ENCODE data around the gene LRRC8D.

LRRC8D gene

DNA sequence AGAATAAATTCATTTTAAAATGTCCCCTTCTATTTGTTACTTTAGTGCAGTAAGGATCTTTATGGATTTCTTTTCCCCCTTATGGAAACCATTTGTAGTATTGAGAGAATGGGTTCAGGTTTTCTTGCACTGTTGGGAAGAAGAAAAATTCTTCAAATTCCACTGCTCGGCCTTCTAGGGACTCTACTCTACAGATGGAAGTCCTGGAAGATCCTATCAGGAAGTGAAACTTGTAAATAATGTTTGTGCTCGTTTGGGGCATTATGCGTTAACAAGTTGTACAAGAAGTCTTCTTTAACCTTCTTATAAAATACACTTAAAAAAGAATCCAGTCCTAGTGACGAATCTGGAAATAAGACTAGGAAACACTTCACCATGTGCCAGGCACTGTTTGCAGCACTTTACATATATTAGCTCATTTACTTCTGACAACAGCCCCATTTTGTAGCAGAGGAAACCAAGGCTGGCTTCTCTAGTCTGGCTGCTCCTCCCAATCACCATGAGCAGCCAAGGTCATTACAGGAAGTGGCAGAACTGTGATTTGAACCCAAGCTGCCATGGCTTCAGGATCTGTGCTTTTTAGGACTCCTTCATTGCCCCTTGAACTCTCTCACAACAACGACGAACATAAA is 11.8 kb downstream of the LRRC8D start:
- in situ Hi-C loops (cut with MboI; ENCODE audit: low sequenced_read_pairs), result no loop called here

DNA sequence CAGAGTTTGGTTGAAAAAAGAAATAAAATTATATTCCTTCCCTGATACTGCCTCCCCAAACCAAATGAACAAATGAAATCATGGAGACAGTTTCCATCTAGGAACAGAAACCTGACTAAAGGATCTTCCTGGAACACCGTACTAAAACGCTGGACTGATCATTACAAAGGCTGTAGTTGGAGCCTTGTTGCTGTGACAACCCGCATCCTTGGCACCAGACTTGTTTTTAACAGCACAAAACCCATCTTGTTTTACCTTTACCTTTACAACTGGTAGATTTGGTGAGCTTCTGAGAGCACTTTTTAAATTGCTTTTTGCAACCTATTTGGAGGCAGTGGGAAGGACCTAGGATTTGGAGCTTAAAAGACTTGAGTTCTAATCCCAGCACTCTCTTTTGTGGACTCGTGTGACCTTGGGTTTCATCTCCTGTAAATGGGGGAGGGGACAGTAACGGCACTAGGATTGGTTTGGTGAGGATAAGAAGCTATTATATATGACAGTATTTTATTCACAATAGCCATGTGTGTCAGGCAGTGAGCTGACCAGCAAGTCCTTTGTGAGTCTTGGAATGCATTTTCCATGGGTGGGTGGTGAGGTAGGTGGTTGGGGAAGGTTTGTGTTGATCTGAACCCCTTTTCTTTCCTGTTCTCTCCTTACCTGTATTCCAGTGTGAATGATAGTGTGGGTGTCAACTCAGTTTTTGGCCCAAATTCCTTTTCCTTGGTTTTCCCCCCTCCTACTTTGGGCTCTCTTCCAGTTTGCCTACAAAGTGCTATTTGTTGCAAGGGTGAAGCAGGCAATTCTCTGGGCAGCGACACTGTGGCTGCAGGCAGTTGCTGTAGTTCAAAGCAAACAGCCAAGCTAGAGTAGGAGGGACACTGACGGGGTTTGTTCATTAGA is 12.6 kb downstream of the LRRC8D start:
- in situ Hi-C loops (cut with MboI; ENCODE audit: low sequenced_read_pairs), result no loop called here

DNA sequence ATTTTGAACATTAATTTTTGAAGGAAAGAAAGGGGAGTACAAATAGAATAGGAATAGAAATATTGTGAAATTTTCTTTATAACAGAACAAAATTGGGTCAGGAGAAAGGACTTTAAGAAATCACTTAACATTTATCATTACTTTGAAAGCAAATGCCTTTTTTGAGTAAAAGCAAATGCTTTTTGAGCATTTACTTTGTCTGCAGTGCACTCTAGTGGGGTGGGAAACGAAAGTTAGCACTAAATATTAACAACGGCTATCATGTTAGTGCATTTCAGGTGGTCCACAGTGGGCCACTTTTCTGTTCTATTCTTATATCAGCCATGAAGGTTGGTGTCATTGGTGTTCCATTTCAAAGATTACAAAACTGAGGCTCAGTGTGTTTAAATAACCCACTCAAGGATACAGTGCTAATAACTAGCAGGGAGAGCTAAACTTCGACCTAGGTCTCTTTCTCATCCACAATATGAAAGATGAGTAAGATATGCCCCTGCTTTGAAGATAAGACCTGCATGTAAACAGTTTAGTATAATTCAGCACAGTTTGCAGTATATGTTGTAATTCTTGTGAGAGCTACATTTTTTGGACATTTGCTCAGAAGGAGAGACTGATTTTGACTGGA is 13.4 kb downstream of the LRRC8D start:
- in situ Hi-C loops (cut with MboI; ENCODE audit: low sequenced_read_pairs), result no loop called here

DNA sequence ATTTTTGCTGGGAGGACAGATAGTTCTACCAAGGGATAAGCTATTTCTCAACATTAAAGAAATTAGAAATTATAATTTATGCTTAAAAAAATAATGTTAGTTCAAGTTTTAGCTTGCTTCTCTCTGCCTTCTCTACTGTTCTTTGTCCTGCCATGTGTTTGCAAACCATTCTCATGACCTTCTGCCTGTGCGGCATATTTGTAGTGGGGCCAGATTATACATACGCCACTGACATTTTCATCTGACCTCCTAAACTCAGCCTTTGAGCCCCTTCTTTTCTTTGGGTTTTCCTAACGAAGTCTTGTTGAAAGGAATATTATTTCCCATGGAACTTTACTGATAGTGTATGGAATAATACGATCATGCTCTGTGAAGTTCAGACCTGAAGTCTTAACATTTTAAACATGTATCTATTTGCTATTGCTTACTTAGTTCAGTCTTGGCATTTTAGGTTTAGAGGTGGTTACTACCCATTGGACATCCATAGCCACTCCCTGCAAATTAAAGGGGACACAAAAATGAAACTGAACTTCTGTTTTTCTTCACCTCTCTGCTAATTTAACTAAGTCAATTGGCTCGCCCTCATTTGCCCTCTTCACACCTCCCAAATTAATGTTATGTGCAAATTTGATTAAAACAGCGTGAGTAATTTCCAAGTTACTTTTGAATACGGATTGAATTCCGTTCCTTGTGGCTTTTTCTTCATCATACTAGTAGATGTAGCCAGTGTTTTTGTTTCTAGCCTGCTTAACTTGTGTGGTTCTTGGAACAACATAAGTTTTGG is 15.6 kb downstream of the LRRC8D start:
- in situ Hi-C loops (cut with MboI; ENCODE audit: low sequenced_read_pairs), result no loop called here

DNA sequence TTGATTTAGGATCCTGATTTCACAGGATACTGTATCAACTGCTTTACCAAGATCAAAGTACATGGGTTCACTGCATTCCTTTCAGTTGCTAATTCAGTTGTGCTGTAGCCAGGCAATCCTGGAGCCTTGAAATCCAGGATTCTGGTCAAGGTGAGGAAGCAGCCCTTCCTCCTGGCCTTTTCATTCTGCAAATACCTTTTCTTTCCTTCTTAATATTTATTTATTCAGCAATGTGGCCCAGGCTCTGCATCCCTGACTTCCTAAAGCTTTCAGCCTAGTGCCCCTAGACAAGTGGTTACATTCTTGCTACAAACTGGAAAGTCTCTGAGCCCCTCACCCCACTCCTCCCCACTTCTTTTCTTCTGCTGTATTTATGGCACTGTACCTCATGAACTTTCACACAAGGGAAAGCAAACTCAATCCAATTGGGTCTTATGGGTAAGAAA is 16.2 kb downstream of the LRRC8D start:
- in situ Hi-C loops (cut with MboI; ENCODE audit: low sequenced_read_pairs), result no loop called here

DNA sequence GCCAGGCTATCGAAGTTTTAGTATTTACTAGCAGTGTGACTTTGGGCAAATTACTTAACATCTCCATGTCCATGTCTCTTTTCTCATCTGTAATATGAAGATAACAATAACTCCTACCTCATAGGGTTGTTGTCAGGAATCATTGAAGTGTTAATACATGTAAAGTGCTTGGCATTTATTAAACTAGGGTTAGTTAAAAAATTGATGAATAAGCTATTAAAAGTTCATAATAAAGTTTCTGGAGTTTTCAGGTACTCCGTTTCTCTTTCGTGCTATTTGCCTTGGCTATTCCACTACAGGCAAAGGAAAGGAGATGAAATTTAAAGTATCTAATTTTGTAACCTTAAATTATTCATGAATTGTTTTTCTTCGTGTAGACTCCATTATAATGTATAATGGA is 16.7 kb downstream of the LRRC8D start:
- in situ Hi-C loops (cut with MboI; ENCODE audit: low sequenced_read_pairs), result no loop called here

DNA sequence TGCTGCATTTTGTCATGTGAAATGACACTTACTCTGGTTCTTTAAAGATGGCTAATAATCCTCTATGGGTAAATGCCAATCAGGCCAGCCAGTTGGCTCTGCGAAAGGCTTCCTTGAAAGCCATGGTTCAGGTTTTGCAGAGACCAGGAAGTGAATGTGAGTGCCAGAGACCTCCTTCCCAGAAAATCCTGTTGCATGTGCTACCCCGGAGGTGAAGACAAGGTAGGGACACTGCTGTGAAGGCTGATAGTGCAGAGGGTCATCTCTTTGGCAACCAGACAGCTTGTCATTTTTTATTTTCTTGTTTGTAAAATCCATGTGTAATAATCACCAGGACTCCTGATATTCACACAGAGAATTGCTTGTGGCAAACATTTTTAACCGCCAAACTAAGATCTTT is 18.7 kb downstream of the LRRC8D start:
- in situ Hi-C loops (cut with MboI; ENCODE audit: low sequenced_read_pairs), result no loop called here

DNA sequence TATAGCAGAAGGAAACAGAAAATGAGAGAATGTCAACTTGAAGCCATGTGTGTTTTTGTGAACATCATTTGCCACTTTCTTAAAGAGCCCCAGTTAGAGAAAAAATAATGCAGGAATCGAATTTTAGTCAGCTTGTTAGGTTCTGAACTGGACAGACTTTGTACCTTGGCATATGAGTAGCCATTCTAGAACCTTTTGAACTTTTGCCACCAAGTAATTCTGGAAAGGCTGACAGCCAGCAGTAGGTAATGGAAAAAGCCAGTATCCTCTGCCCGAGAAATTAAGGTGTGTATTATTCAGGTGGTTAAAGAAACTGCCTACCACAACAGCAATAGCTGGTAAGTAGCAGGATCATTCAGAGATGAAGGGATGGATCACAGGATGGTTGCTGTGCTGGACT is 20.7 kb downstream of the LRRC8D start:
- in situ Hi-C loops (cut with MboI; ENCODE audit: low sequenced_read_pairs), result no loop called here

DNA sequence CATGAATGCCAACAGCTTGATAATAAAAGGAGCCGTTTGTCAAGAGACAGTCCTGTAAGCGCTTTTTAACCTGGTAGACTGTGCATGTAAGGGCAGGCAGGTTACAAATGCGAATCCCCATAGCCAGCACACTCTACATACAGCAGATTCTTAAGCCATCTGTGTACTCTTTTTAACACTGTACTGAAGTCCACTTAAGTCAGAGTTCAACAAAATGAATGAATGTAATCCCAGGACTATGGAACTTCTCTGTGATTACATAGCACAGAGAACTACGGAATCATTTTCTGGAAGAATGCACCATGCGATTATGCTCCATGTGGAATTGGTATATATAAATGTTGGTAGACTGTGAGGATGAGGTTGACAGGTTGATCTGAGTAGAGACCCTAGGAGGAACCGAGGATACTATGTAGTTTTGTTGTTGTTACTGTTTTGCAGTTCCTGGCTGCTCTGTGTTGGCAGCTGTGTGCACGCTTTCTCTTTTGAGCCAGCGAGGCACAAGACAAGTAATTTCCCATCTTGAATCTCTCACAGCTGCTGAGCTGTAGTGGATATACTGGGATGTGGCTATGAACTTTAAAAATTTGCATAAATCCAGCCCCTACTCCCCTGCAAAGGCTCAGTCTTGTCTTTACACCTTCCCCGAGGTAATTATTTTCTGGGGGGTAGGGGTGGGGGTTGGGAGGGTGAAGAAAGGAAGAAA is 21.9 kb downstream of the LRRC8D start:
- in situ Hi-C loops (cut with MboI; ENCODE audit: low sequenced_read_pairs), result no loop called here

DNA sequence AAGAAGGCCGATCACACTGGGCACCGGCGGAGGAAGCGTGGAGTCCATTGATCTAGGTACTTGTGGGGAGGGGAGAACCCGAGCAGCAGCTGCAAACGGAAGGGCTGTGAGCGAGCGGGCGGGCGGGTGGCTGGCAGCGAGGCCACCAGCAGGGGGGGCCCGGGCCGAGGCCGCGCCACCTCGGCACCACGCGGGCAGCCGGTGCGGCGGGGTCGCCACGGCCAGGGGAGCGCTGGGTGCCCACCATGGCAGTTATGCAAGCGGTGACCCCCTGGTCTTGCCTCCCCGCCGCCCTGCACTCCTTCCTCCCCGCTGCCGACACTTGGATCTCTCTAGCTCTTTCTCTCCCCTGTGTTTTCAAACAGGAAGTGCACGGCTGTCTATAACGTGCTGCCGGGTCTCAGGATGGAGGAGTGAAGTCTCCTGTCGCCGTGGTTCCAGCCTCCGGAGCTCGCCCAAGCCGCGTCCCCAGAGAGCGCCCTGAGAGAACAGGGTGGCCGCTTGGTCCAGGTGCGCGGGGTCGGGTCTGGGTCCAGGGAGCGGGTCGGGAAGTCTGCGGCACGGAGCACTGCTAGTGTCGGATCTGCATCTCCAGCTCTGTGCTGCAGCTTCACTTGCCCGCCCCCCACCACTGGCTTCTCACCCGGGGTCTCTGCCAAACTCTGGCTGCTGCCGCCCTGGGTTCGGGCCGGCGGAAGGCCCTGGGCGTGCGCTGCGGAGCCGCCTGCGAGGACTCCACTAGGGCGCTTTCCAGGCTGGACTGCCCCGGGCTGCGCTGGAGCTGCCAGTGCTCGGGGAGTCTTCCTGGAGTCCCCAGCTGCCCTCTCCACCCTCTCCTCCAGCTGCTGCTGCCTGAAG is 22.7 kb downstream of the LRRC8D start:
- in situ Hi-C loops (cut with MboI; ENCODE audit: low sequenced_read_pairs), result no loop called here

DNA sequence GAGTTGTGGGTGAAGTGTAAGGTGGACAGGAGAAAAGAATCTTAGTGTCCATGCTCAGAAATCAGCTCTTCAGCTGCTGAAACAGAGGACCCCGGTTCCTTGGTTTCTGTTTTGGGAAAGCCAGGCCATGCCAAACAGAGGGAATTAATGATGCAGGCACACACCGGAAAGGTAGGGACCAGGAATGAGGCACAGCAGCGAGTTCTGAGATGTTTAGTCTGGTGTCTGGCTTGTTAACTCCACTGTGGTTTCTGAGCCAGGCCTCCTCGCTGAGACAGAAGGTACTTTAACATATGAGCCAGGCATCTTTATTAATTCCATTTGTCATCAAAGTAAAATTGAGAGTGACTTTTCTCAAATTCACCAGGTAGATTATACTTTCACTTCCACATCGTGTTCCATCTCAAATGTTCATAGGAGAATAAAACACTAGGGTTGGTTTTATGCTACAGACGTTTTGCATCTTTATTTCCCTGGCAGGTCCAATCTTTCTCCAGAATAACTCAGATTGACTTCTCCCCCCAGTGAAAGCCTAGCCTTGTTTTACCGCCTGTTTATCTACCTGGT is 23.5 kb downstream of the LRRC8D start:
- in situ Hi-C loops (cut with MboI; ENCODE audit: low sequenced_read_pairs), result no loop called here

DNA sequence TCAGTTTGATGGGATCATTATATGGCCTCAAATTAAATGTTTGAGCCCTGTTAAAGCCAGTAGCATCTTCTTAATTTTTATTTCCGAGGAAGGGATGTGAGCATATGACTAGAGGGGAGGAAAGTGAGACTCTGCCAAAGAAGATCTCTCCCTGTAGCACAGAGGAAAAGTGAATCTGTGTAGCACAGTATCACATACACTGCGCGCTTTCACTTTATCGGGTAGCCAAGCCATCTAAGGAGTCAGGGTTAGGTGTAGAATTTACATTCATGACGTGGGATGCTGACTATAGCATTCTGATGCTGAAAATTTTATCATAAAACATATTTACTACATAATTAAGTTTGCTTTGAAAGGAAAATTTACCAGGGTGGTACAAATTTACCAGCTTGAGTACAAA is 24.0 kb downstream of the LRRC8D start:
- in situ Hi-C loops (cut with MboI; ENCODE audit: low sequenced_read_pairs), result no loop called here

DNA sequence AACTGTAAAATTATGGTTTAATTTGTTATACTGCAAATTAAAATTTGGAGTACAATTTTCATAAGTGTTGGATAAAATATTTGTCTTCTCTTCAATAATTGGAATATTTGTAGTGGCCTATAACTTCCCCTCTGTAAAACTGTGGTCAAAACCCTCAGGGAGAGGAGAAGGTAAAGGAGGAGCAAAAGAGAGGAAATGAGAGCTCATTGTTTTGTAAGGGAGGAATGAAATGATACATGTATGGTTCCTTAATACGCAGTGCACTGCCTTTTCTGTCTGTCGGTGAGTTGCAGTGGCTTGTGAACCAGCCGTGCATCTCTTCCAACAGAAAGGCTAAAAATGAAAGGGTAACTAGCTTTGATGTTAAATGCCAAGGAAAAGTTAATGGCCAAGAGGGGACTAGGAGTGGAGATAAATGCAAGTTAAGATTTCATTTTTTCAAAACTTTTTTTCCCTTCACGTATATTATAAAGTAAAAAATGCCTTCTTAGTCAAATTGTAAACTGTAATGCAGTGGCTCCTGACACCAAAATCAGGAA is 26.4 kb downstream of the LRRC8D start:
- in situ Hi-C loops (cut with MboI; ENCODE audit: low sequenced_read_pairs), result no loop called here

DNA sequence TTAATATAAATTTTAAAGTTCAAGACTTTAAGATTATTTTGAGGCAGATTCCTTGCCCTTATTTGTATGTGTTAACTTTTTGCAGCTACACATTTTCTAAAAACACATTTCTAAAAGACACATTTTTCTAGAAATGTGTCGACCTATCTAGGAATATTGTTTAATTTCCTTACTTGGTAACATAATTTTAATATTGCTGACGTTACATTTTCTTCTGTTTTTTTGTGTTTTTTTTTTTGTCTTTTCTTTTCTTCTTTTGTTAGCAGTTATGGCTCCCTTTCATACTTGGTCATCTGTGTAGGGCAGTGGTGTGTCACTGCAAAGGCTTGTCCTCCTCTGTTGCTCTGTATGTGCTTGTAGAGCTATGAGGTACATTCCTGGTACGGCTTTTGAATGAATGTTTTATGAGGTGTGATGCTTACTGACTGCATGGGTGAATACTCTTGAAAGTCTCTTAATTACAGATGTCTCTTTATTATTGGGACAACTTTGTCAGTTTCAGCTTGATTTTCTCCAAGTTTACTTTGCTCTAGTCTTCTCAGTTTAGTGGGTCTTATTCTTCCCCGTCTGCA is 30.1 kb downstream of the LRRC8D start:
- in situ Hi-C loops (cut with MboI; ENCODE audit: low sequenced_read_pairs), result no loop called here

DNA sequence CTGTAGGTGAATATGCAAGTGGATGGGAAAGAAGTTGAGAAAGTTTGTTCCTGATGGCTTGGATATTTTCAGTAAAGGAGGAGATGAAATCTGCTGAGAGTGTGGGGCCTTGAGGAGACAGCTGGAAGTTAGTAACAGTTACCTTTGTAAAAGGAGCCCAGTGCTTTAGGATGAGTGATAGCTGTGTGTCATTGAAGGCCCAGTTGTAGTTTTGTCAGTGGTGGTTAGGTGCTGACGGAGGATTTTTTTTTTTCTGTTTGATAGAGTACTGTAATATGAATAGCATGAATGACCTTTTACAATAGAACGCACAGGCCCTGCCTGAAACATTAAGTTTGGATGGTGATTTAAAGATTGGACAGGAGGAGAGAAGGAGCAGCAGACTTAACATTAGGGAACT is 33.3 kb downstream of the LRRC8D start:
- in situ Hi-C loops (cut with MboI; ENCODE audit: low sequenced_read_pairs), result no loop called here

DNA sequence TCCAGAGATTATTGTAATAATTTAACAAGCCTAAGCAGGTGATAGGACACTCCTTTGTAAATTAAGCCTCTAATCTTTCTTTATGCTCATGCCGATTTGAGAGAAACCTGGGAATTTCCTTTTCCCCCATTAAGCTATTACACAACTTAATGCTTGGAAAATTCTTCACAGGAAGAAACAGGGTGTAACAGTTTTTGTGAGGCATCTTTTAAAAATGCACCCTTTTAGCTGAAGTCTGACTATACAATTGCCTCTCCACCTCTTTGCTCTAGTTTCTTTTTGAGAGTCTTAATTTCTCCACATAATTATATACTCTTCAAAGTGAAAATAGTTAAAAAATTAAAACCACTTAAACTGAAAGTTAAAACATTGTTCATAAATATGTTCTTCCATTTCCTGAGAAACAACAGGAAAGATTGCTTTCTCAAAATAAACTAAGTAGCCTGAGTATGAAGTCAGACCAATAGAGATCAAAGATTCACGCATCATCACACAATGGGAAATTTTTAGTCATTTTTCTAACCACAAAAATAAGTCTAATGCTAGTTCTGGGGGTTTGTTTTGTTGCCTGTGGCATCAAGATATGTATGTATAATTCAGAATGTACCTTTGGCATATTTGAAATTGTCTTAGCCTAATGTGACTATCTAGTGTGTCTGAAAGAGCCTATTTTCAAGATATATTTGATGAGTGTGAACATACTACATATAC is 34.7 kb downstream of the LRRC8D start:
- in situ Hi-C loops (cut with MboI; ENCODE audit: low sequenced_read_pairs), result no loop called here

DNA sequence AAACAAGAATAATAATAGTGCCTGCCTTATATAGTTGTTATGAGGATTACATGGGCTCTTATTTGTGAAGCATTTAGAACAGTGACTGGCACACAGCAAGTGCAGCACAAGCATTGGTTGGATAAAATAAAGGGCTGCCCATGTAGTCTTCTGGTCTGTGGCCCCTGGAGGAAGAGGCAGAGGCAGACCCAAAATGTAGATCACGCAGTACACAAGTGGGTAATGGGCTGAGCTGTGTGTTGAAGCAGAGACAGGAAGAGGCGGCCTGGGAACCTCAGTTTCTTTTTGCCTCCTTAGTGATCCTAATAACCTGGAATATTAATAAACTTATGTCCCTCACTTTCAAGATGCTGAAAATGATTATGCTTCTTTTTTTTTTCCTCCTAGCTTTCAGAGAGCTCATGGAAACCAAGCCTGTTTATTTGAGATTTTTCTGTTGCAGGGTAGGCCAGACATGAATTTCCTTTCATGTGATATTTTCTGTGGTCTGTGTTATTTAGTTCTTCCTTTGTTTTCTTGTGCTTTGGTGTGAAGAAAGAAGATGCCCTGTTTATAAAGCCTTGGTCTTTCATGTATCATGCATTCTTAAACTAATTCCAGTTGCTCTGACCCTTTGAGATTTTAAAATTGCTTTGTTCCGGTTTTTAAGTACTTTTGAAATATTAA is 42.5 kb downstream of the LRRC8D start:
- in situ Hi-C loops (cut with MboI; ENCODE audit: low sequenced_read_pairs), result no loop called here
